Measurements from ENCODE around the gene CCDC18. TPM values are rescaled to one million over a fixed set of nuclear protein-coding genes. Genes with fewer than 3 reads are reported as not detected.

Gene CCDC18
- polyA plus RNA-seq, 2 donors: 2.6 to 6.7 TPM

GRCh38 chr1:93317943-93318342 is 137.4 kb downstream of the CCDC18 start:
- Histone ChIP-seq H3K4me3 (ENCODE audit: low read depth in 1 of 2, low read length in 2 of 2) (no peak overlapping the region), H3K9me3 (ENCODE audit: control insufficient read depth in 2 of 2, insufficient read depth in 1 of 2, low read depth in 1 of 2, low read length in 1 of 2) (no peaks in the 10 kb centered on the region), H3K4me1 (ENCODE audit: control insufficient read depth in 2 of 2, insufficient read depth in 2 of 2, low read length in 1 of 2) (peaks cover 0 to under 1% of the 10 kb centered on the region in 2 donors), H3K27ac (ENCODE audit: low read depth in 2 of 2, low read length in 1 of 2) (no peak overlapping the region), H3K27me3 (ENCODE audit: control insufficient read depth in 1 of 2, insufficient read depth in 2 of 2, low read length in 2 of 2) (no peaks in the 10 kb centered on the region), H3K36me3 (ENCODE audit: control insufficient read depth in 2 of 2, insufficient read depth in 2 of 2, low read length in 1 of 2) (no peaks in the 10 kb centered on the region)
- WGBS, 2 donors: 96 to 97% methylated on average over 2 of the region's 2 CpGs

GRCh38 chr1:93321720-93322119 is 141.2 kb downstream of the CCDC18 start:
- Histone ChIP-seq H3K9me3 (ENCODE audit: control insufficient read depth in 2 of 2, insufficient read depth in 1 of 2, low read depth in 1 of 2, low read length in 1 of 2) (no peaks in the 10 kb centered on the region), H3K27me3 (ENCODE audit: control insufficient read depth in 1 of 2, insufficient read depth in 2 of 2, low read length in 2 of 2) (no peaks in the 10 kb centered on the region), H3K36me3 (ENCODE audit: control insufficient read depth in 2 of 2, insufficient read depth in 2 of 2, low read length in 1 of 2) (no peaks in the 10 kb centered on the region), H3K27ac (ENCODE audit: low read depth in 2 of 2, low read length in 1 of 2) (no peak overlapping the region), H3K4me3 (ENCODE audit: low read depth in 1 of 2, low read length in 2 of 2) (no peak overlapping the region), H3K4me1 (ENCODE audit: control insufficient read depth in 2 of 2, insufficient read depth in 2 of 2, low read length in 1 of 2) (peaks cover 0 to 4% of the 10 kb centered on the region in 2 donors)
- WGBS, 2 donors: 95 to 100% methylated on average over 1 of the region's 1 CpG

GRCh38 chr1:93322349-93322748 is 141.8 kb downstream of the CCDC18 start:
- Histone ChIP-seq H3K4me3 (ENCODE audit: low read depth in 1 of 2, low read length in 2 of 2) (no peak overlapping the region), H3K27ac (ENCODE audit: low read depth in 2 of 2, low read length in 1 of 2) (peak overlapping the region; percentile 6 to 55), H3K4me1 (ENCODE audit: control insufficient read depth in 2 of 2, insufficient read depth in 2 of 2, low read length in 1 of 2) (peaks cover 0 to 4% of the 10 kb centered on the region in 2 donors), H3K27me3 (ENCODE audit: control insufficient read depth in 1 of 2, insufficient read depth in 2 of 2, low read length in 2 of 2) (no peaks in the 10 kb centered on the region), H3K9me3 (ENCODE audit: control insufficient read depth in 2 of 2, insufficient read depth in 1 of 2, low read depth in 1 of 2, low read length in 1 of 2) (no peaks in the 10 kb centered on the region), H3K36me3 (ENCODE audit: control insufficient read depth in 2 of 2, insufficient read depth in 2 of 2, low read length in 1 of 2) (no peaks in the 10 kb centered on the region)
- WGBS, 2 donors: 62 to 65% methylated on average over 3 of the region's 3 CpGs

- Histone ChIP-seq H3K4me3 (ENCODE audit: low read depth in 1 of 2, low read length in 2 of 2) (no peak overlapping the region), H3K36me3 (ENCODE audit: control insufficient read depth in 2 of 2, insufficient read depth in 2 of 2, low read length in 1 of 2) (no peaks in the 10 kb centered on the region), H3K27me3 (ENCODE audit: control insufficient read depth in 1 of 2, insufficient read depth in 2 of 2, low read length in 2 of 2) (no peaks in the 10 kb centered on the region), H3K4me1 (ENCODE audit: control insufficient read depth in 2 of 2, insufficient read depth in 2 of 2, low read length in 1 of 2) (peaks cover 0 to 4% of the 10 kb centered on the region in 2 donors), H3K27ac (ENCODE audit: low read depth in 2 of 2, low read length in 1 of 2) (peak overlapping the region; percentile 55 to 68), H3K9me3 (ENCODE audit: control insufficient read depth in 2 of 2, insufficient read depth in 1 of 2, low read depth in 1 of 2, low read length in 1 of 2) (no peaks in the 10 kb centered on the region)
- WGBS, 2 donors: 43 to 59% methylated on average over 3 of the region's 3 CpGs
Measured at GRCh38 chr1:93323185-93323820, 142.8 kb downstream of the CCDC18 start.

GRCh38 chr1:93324486-93325464 is 144.3 kb downstream of the CCDC18 start:
- Histone ChIP-seq H3K4me3 (ENCODE audit: low read depth in 1 of 2, low read length in 2 of 2) (peak overlapping the region in 1 of 2 donors; percentile 19), H3K27me3 (ENCODE audit: control insufficient read depth in 1 of 2, insufficient read depth in 2 of 2, low read length in 2 of 2) (no peaks in the 10 kb centered on the region), H3K9me3 (ENCODE audit: control insufficient read depth in 2 of 2, insufficient read depth in 1 of 2, low read depth in 1 of 2, low read length in 1 of 2) (no peaks in the 10 kb centered on the region), H3K27ac (ENCODE audit: low read depth in 2 of 2, low read length in 1 of 2) (peak overlapping the region; percentile 4 to 81), H3K36me3 (ENCODE audit: control insufficient read depth in 2 of 2, insufficient read depth in 2 of 2, low read length in 1 of 2) (no peaks in the 10 kb centered on the region), H3K4me1 (ENCODE audit: control insufficient read depth in 2 of 2, insufficient read depth in 2 of 2, low read length in 1 of 2) (peaks cover 0 to 4% of the 10 kb centered on the region in 2 donors)
- 44 to 57% methylated on average over 8 of the region's 8 CpGs for WGBS, 2 donors

Other genes with a start within 250 kb of the CCDC18 start
- 1 to 10 TPM; 2.3 to 4.5 TPM for gene DIPK1A, start 219.3 kb upstream of the CCDC18 start, polyA plus RNA-seq
- gene MTF2, start 101.4 kb upstream of the CCDC18 start, polyA plus RNA-seq: 1 to 10 TPM; 4.7 to 7.8 TPM
- 10 to 100 TPM in 1 of 2 donors, 1 to 10 TPM in 1; 5.6 to 11.2 TPM for gene TMED5, start 311 bp upstream of the CCDC18 start, polyA plus RNA-seq
- gene DR1, start 165.2 kb downstream of the CCDC18 start, polyA plus RNA-seq: 10 to 100 TPM in 1 of 2 donors, 1 to 10 TPM in 1; 7.0 to 17.9 TPM

Measured in esophagus (tissue), 2 donors.